Measurements from ENCODE around the gene ANKRD13A.

GRCh38 chr12:110004598-110004997 lies 5.4 kb downstream of the ANKRD13A start:
- TF ChIP-seq CTCF (conservative IDR thresholded peaks at IDR 0.05; ENCODE audit: low read depth, low read length) (no peak), EZH2 (IDR thresholded peaks at IDR 0.05; ENCODE audit: low read length, unreplicated experiment) (no peak), EZH2phosphoT487 (IDR thresholded peaks at IDR 0.05; ENCODE audit: borderline replicate concordance, low read length) (no peak)
